GM18511 (cell line): ENCODE measurements around the gene STYXL1.
"Not testable (repeated sequence)": the region's sequence is repeated elsewhere in the genome, so short reads cannot be mapped to it uniquely, and the experiment has no call there.

ENCODE experiments used
- ATAC-seq: cut with Tn5 transposase; IDR thresholded peaks from one replicate; pipeline ENCODE4 v1.9.1; 2021; ENCODE audit warnings: mild to moderate bottlenecking, moderate library complexity; ENCODE audit not compliant: unreplicated experiment

STYXL1 gene, protein sequence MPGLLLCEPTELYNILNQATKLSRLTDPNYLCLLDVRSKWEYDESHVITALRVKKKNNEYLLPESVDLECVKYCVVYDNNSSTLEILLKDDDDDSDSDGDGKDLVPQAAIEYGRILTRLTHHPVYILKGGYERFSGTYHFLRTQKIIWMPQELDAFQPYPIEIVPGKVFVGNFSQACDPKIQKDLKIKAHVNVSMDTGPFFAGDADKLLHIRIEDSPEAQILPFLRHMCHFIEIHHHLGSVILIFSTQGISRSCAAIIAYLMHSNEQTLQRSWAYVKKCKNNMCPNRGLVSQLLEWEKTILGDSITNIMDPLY

GRCh38 chr7:76047811-76048667 is at the start of gene STYXL1, which contains the start of gene MDH2:
Gene STYXL1, minus strand, starts transcription at chr7:76048000. Its CDS starts 17,477 bp downstream, at chr7:76030523.
Gene MDH2, plus strand, starts transcription at chr7:76048106. Its CDS starts 55 bp downstream, at chr7:76048161.
- peak; percentile 96 for ATAC-seq

DNA sequence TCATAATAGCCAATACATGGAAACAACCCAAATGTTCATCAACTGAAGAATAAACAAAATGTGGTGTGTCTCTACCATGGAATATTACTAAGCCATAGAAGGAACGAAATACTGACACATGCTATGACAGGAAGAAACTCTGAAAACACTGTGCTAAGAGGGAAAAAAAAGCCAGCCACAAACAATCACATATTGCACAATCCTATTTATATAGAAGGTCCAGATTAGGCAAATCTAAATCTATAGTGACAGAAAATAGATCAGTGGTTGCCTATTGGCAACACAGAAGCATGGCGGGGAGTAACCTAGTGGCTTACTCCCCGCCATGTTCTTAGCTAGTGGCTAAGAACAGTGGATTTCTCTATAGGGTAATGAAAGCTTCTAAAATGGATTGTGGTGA is 48.1 kb upstream of the STYXL1 start:
- ATAC-seq = no peak

DNA sequence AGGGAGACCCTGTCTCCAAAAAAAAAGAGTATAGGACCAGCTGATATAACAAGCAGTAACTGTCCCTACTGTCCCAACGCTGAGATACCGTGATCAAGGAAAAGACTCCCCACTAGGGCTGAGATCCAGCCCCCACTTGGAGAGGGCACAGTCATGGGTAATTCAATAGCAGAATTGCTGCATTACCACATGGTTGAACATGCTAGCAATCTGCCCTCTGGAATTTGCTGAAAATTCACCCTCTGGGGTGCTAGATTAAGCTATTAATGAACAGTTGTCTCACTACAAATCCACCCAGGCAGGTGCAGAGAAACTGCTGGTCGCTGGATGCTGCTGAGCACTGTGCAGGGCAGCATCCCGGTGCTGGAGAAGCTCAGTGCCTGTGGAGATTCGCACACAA is 46.5 kb upstream of the STYXL1 start:
- not testable (repeated sequence) for ATAC-seq

DNA sequence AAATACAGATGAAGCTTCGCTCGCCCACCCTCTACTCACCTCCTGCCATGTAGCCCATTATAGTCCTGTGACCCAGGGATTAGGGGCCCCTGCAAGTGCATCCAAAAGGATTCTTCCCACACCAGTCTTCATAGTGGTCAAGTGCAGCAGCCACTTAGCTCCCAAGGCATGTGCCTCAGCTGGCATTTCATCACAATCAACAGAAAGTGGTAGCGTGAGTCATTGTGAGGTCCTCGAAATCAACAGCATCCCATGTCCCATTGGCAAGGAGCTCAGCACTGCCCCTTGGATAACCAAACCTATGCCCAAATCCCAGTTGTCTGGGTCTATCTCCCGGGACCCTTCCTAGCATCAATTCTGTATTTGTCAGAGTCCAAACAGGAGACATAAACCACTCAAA is 45.7 kb upstream of the STYXL1 start:
- not testable (repeated sequence) for ATAC-seq

- ATAC-seq = no peak
Observed at GRCh38 chr7:76091506-76091905, 43.7 kb upstream of the STYXL1 start.

- no peak for ATAC-seq
Observed at GRCh38 chr7:76089865-76090475, 42.2 kb upstream of the STYXL1 start.

DNA sequence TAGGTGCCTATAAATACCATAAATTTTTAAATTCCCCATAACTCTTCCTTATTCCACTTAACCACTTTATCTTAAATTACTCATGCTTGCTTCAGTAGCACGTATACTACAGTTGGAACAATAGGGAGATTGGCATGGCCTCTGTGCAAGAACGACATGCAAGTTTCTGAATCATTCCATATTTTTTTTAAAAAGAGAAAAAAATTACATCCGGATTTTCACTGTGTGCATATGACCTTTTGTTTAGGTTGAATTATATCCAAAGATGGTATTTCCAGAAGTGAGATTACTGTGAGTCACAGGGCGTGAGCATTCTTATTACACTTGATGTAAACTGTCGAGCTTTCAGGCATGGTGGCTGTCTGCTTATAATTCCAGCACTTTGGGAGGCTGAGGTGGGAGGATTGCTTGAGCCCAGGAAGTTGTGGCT is 39.6 kb upstream of the STYXL1 start:
- not testable (repeated sequence) for ATAC-seq

DNA sequence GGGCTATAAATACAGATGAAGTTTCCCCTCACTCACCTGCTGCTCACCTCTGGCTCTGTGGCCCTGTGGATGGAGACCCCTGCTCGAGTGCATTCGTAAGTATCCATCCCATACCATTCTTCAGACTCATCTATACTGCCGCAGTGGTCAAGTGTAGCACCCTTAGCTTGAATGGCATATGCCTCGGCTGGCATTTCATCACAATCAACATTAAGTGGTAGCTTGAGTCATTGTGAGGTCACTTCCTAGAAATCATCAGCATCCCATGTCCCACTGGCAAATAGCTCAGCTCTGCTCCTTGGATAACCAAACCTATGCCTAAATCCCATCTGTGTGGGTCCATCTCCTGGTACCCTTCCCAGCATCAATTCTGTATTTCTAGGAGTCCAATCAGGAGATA is 38.3 kb upstream of the STYXL1 start:
- ATAC-seq = no peak

DNA sequence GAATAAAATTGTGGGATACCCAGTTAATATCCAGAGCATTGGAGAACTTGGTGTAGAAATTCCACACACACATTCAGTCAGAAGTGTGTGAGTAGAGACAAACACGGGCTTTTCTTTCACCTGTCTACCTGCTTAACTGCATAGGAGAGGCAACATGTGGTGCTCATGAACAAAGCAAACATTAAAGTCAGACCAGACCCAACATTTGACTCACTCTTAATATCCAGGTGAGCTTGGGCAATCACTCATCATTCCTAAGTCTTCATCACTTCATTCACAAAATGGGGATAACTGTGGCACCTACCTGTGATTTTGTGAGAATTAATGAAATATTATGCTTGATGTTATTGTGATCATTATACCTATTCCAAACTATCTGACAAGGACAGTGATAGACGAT is 36.3 kb upstream of the STYXL1 start:
- ATAC-seq = not testable (repeated sequence)

DNA sequence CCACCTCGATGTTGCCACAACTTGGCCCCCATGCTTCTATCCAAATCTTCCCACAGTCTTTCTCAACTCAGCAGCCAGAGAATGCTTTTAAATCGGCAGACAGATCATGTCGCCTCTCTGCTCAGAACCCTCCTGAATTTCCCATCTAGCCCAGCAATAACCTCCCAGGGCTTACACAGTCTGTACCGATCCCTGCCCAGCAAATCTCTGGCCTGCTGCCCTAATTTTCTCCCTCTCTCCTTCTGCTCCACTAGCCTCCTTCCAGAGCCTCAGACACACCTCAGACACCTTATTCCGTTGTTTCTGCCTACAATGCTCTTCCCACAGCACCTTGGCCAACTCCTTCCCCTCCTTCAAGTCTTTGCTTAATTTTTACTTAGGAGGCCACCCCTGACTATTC is 32.4 kb upstream of the STYXL1 start:
- ATAC-seq = no peak

- ATAC-seq = no peak
Observed at GRCh38 chr7:76077435-76077834, 29.6 kb upstream of the STYXL1 start.

- no peak for ATAC-seq
Observed at GRCh38 chr7:76076995-76077394, 29.2 kb upstream of the STYXL1 start.

- ATAC-seq = no peak
Observed at GRCh38 chr7:76074972-76075370, 27.2 kb upstream of the STYXL1 start.

- ATAC-seq = no peak
Observed at GRCh38 chr7:76074306-76074971, 26.6 kb upstream of the STYXL1 start.

DNA sequence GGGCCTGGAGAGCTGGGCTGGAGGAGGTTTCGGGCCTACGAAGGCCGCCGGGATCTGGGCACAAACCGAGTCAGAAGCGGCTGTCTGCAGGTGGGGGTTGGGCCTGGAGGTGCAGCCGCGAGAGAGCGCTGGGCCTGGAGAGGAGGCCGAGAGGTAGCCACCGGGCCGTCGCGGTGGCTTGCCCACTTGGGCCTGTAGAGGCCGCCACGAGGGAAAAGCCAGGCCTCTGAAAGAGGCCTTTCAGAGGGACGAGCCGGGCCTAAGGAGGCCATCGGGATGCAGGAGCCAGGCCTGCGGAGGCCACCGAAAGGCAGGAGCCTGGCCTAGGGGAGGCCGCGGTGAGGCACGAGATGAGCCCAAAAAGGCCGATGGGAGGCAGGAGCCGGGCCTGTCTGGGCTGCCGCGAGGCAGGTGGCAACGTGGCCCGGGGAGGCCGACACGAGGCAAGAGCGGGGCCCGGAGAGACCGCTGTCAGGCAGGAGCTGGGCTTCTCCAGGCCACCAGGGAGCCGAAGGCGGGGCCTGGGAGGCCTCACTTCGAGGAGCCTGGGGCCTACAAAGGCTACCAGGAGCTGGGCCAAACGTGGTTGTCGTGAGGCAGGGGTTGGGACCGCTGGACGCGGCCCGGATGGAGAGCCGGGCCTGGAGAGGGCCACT is 25.7 kb upstream of the STYXL1 start:
- ATAC-seq = no peak

DNA sequence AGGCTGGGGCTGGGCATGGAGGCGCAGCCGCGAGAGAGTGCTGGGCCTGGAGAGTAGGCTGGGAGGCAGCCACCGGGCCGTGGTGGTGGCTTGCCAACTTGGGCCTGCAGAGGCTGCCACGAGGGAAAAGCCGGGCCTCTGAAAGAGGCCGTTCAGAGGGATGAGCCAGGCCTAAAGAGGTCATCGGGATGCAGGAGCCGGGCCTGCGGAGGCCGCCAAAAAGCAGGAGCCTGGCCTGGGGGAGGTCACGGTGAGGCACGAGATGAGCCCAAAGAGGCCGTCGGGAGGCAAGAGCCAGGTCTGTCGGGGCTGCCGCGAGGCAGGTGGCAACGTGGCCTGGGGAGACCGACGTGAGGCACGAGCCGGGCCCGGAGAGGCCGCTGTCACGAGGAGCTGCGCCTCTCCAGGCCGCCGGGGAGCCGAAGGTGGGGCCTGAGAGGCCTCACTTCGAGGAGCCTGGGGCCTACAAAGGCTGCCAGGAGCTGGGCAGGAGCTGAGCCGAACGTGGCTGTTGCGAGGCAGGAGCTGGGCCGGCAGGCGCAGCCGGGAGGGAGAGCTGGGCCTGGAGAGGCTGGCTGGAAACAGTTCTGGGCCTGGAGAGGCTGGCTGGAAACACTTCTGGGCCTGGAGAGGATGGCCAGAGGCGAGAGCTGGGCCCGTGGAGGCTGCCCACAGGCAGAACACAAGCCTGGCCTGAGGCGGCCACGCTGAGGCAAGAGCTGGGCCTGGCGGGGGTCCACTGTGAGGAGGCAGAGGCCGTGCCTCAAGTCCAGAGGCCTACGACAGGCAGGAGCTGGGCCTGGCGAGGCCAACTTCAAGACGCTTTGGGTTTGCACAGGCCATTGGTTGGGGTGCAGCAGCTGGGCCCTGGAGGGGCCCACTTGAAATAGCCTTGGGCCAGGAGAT is 24.7 kb upstream of the STYXL1 start:
- no peak for ATAC-seq

GRCh38 chr7:76071316-76072242 is 23.8 kb upstream of the STYXL1 start:
- no peak for ATAC-seq

DNA sequence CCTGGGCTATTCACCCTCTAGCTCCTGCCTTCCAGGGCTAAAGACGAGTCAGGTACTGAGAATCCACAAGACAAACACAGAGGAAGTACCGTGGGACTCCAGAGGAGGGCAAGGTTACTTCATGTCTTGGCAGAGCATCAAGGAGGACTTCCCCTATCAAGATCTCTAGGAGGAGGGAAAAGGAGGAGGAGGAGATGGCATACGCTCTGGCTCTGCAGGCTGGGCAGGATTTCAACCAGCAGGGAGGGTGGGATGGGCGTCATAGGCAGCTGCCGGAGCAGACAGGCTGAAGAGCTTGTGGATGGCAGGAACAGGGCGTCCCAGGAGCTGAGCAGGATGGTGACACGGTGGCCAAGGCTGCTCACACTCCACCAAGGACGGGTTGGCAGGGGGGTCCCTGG is 21.4 kb upstream of the STYXL1 start:
- no peak for ATAC-seq
